ENCODE measurements around the gene RTN4RL2.

RTN4RL2 gene

DNA sequence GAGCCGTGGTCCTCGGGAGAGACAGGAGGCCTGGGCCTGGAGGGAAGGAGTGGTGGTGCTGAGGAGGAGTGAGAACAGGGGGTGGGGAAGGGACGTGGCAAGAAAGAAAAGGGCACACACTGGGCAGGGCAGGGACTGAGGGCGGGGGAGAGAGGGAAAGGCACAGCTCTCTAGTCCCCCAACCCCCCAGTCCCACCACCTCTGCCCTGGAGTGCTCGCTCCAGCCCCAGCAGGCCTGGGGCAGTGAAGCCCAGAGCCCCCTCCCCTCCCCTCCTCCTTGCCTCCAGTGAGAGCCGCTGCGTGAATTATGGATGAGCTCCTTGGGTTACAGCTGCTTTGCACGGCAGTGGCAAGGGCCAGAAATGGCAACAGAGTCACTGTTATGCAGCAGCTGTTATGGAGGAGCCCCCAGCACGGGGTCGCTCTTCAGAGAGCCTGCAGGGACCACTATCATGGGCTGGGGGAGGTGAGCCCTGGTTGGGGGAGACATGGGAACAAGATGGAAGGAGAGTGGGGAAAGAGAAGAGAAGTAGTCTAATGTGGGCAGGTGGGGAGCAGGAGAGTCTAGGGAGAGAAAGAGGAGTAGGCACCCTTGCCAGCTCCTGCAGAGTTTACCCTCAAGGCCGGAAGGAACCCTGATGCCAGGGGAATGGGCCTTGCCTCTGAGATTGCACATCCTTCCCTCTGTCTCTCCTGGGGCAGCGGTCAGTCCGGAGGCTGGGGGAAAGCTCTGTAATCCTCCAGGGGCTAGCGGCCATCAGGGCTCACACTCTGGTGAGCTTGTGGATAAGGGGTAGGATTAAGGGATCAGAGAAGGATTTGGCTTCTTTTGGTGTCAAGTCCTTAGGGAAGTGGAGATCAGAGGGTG is 3.6 kb downstream of the RTN4RL2 start:
- no peak for DNase-seq

DNA sequence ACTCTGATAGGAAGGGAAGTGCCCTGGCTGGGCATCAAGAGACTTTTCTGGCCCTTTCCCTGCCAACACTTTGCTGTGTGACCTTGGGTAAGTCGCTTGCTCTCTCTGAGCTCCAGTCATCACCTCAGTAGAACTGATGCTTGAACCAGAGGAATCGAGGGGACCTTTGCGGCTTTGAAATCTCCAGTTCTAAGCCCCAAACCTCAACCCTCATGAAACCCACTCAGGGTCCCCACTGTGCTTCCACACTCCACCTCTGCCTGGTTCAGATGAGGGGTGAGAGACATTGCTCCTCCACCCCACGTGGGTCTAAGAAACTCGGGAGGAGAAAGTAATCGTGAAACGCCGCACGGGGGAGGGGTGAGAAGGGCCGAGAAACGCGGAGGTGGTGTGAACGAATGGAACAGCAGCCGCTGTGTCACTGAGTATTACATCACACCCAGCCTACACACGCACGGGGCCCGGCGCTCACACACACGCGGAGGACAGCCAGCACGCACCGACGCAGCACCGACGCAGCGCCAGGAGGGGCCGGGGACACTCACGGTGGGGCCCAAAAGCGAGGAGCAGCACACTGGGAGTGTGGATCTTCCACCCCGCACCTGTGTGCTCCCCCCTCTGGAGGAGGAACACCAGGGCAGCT is 4.3 kb downstream of the RTN4RL2 start:
- no peak for DNase-seq

DNA sequence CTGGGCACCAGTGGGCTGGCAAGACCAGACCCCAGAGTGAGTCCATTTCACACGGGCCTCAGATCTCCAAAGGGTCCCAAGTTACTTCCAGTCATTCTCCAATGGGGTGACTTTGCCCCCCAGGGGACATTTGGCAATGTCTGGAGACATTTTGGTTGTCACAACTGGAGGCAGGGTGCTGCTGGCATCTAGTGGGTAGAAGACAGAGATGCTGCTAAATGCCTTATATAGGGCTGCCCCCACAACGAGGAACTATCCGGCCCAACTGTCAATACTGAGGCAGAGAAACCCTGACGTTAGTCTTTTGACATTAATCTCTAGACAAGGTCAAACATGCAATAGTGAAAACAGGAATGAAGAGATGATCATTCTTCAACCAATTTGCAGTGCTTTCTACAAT is 6.4 kb downstream of the RTN4RL2 start:
- no peak for DNase-seq

DNA sequence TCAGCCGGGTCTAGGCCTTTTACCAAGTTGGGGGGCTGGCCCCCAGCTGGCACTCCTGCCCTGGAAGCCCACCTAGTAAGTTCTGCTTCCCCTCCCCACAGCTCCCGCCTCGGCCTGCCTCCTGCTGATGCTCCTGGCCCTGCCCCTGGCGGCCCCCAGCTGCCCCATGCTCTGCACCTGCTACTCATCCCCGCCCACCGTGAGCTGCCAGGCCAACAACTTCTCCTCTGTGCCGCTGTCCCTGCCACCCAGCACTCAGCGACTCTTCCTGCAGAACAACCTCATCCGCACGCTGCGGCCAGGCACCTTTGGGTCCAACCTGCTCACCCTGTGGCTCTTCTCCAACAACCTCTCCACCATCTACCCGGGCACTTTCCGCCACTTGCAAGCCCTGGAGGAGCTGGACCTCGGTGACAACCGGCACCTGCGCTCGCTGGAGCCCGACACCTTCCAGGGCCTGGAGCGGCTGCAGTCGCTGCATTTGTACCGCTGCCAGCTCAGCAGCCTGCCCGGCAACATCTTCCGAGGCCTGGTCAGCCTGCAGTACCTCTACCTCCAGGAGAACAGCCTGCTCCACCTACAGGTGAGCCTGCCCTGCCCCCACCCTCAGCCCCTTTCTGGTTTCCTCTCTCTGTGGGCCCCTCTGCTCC is 7.3 kb downstream of the RTN4RL2 start:
- no peak for DNase-seq

DNA sequence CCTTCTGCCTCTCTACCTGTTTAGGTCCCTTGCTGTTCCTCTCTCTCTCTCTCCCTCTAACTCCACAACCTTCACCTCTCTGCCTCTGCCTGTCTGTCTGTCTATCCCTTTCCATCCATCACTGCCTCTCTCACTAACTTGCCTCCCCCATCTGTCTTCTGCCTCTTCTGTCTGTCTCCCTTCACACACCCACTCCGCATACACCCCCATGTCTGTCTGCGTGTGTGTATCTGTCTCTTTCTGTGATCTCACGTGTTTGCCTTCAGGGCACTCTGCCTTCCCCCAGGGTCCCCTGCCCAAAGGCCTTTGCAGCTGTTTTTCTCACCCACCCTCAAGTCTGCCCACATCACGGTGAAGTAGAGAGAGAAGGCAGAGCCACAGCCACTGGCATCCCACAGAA is 7.9 kb downstream of the RTN4RL2 start:
- DNase-seq: no peak

DNA sequence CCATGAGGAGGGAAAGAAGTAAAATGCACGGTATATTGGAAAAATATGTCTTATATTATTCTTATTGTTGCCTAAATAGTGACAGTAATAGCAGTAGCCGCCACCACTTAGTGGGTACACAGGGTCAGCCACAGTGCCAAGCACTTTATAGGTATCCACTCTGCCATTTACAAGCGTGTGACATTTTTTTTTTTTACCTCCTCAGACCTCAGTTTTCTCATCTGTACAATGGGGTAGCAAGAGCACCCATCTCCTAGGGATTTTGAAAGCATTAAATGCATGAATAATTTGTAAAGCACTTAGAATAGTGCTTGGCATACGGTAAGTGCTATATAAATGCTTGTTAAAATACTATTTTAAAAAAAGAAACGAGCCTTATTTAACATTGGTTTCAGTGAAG is 8.9 kb downstream of the RTN4RL2 start:
- no peak for DNase-seq

DNA sequence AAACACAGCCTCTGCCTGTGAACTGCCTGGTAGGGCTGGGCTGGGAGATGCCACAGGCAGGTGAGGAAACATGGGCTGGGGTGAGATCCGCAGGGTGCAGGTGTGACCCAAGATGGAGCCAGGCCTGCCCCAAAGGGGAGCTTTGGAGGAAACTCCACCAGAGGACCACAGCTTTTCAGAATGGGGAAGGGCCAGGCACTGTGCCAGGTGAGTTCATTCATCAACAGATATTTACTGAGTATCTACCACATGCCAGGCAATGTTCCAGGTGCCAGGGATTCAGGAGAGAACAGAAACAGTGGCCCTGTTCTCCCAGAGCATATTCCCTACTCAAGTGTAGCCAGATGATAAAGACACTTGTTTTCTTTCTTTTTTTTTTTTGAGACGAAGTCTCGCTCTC is 11.2 kb downstream of the RTN4RL2 start:
- no peak for DNase-seq

DNA sequence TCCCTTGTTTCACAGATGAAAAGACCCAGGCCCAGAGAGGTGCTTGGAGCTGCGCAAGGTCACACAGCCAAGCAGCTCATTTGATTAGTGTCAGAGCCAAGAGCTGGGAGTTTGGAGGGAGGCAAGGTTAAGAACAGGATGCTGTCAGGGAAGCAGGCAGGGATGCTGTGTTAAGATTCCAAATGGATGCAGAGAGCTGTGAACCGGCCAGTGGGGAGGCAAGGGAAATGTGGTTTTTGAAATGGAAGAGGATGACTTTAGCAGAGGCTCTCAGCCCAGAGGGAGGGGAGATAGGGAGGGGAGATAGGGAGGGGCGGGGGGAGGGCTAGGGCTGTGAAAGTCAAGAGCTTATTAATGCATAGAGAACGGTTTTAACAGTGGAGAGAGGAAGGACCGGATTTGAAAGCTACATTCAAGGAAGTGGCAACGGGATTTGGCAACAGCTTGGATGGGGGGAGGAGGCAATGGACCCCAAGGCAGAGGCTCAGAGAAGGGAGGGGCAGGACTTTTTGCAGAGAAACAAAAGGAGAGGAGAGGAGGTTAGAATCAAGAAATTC is 13.0 kb downstream of the RTN4RL2 start:
- no peak for DNase-seq

DNA sequence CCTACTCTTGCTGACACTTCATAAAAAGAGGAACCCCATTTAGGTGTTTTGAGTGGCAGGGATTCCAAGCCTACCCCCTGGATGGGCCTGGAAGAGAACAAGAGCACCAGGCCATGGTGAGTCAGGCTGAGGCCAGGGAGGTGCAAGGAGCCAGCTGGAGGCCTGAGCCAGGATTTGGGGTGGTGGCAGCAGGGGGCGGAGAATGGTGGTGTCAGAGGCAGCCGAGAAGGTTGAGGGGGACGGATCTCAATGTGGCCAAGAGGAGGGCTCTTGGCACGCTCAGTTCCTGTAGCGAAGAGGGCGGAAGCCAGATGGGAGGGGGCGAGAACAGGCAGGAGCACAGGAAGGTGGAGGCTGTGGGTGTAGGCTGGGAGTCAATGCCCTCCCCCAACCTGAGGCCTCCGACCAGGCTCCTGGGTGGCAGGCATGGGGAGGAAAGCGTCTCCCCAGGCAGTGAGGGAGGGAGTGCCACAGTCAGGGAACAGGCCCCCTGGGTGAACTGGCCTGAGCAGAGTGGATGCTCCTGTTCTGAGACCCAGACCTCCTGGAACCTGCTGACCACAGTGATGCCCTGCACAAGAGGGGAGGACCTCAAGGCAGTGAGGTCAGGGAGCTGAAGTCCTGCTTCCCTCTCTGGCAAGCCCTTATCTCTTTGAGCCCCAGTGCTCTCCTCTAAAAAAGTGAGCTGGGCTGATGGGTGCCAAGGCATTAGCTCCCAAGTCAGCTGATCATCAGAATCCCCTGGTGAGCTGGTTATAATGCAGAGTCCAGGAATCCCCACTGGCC is 13.9 kb downstream of the RTN4RL2 start:
- no peak for DNase-seq

DNA sequence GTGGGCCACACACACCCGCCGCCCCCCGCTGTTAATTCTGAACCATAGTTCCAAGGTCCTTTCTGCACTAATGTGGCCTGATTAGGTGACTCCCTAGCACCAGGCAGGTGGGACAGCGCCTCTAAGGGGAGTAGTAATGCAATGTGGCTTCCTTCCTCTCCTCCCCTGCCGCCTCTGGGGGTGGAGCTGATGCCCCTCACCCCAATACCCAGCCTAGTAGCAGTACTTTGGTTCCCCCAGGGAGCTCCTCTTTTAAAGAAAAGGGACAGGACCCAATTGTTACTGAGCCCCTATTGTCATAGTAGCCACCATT is 14.4 kb downstream of the RTN4RL2 start:
- no peak for DNase-seq

DNA sequence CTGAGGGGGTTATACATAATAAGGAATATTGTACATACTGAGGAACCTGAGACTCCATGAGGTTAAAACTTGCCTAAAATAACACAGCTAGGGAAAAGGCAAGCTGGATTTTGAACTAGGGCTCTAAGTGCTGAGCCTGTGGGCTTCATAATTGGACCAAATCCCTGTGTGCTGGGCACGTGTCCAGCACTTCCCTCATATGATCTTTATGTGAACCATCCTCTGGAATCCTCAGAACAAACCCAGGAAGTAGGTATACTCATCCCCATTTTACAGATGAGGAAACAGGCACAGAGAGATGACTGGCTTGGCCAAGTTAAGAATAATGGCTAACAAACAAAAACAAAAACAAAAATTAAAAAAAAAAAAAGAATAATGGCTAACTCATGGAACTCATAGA is 14.9 kb downstream of the RTN4RL2 start:
- no peak for DNase-seq

DNA sequence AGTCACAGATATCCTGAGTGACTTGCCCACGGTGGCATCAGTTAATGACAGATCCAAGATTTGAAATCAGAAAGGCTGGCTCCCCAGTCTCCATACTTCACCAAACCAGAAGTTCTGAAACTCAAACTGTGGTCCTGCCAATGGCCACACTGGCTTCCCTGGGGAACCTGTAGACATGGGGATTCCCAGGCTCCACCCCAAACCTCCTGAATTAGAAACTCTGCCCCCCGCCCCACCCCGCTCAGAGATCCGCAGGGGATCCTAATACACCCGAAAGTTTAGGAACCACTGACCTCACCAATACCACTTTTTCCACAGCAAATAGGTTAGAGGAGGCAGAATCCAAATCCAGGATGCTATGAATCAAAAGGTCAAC is 15.3 kb downstream of the RTN4RL2 start:
- DNase-seq: no peak

DNA sequence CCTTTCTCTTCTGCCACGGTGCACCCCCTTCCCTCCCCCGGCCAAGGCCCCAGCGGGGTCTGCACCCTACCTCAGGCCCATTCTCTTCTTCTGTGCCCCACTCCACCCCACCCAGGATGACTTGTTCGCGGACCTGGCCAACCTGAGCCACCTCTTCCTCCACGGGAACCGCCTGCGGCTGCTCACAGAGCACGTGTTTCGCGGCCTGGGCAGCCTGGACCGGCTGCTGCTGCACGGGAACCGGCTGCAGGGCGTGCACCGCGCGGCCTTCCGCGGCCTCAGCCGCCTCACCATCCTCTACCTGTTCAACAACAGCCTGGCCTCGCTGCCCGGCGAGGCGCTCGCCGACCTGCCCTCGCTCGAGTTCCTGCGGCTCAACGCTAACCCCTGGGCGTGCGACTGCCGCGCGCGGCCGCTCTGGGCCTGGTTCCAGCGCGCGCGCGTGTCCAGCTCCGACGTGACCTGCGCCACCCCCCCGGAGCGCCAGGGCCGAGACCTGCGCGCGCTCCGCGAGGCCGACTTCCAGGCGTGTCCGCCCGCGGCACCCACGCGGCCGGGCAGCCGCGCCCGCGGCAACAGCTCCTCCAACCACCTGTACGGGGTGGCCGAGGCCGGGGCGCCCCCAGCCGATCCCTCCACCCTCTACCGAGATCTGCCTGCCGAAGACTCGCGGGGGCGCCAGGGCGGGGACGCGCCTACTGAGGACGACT is 15.9 kb downstream of the RTN4RL2 start:
- DNase-seq: no peak

DNA sequence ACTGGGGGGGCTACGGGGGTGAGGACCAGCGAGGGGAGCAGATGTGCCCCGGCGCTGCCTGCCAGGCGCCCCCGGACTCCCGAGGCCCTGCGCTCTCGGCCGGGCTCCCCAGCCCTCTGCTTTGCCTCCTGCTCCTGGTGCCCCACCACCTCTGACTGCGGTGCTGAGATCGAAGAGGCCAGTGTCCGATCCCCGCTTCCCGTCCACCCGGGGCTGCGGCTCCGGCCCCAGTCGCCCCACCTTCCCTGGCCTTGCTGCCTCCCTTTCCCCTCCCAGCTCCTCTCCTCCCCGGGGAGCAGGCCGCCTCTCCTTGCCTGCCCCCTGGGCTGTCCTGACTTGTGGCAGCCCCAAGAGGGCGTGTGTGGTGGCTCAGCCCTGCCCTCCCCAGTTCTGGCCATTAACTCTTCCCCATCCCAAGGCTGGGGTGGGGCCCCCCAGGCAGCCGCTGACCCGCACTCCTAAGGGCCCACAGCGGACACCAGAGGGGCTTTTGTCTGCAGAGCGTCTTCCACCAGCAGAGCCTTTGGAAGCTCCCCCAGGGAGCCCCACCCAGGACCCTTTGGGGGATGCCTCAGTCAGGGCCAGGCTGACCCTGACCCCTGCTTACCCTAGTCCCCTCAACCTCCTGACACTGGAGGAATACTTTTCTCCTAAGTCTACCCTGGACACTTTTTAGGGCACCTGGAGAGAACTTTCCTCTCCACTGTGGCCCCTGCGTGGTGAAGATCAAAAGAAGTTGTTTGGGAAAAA is 16.6 kb downstream of the RTN4RL2 start:
- DNase-seq: no peak

DNA sequence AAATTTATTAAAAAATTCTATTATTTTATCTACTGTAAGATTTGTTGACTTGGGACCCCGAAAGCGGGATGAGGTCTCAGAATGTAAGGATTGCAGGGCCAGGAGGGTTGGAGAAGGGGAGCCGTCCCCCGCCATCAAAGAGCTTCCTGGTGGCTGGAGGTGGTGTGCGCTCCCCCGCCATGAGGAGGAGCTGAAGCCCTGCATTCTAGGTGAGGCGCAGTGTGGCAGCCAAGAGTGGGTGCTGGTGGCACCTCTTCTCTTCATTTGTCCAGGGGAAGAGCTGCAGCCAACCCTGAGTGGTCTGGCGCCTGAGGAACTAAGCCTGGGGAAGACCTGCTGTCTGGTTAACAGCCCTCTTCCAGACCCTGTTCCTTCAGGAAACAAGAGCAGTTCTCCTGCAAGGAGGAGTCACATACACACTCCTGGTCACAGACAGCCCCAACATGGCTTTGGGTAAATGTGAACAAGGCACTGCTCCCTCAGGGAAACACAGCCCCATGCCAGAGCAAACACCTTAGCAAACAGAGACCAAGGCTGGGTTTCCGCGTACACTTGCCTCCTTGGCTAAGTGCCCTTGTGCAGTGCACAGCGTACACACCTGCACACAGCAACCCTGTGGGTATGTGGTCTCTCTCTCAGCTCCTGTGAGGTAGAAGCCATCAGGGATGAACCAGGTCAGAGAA is 17.3 kb downstream of the RTN4RL2 start:
- no peak for DNase-seq

DNA sequence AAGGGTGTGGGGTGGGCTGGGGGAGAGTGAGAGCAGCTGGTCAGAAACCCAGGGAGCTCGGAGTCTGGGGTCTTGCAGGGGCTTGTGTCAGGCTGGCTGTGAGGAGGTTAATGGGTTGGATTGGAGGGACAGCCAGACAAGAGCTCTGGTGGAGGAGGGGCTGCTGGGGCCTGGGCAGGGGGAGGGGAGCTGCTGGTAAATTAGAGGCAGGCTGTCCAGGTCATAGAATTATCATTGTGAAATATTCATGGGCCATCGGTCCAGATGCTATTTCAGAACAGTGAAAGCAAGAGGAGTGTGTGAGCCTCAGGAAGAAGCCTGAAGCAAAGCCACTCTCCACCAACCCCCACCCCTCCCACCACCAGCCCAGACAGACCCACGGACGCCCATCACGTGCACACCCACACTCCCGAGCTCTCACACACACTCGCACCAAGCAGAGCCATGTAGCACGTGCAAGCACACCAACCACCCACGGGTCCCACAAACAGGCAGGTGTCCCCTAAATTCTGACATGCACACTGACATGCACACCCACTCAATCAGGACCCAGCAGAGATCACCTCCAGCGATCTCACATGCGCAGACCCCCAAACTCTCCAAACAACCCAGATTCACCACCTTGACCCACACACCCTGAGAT is 18.8 kb downstream of the RTN4RL2 start:
- no peak for DNase-seq

DNA sequence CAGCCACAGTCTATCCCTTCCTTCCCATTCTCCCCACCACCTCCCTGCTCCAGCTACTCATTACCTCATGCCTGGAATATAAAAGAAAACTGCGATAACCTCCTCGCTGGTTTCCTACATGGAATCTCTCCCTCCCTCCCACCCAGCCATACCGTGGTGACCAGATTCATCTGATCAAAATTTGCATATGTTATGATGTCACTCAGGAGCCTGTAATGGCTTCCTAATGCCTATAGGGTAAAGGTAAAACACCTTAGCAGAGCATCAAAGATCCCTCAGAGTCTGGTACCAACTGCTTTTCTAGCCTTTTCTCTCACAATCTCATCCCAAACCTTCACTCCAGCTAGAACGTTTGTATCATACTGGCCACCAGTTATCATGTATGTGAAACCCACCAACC is 19.6 kb downstream of the RTN4RL2 start:
- DNase-seq: no peak

DNA sequence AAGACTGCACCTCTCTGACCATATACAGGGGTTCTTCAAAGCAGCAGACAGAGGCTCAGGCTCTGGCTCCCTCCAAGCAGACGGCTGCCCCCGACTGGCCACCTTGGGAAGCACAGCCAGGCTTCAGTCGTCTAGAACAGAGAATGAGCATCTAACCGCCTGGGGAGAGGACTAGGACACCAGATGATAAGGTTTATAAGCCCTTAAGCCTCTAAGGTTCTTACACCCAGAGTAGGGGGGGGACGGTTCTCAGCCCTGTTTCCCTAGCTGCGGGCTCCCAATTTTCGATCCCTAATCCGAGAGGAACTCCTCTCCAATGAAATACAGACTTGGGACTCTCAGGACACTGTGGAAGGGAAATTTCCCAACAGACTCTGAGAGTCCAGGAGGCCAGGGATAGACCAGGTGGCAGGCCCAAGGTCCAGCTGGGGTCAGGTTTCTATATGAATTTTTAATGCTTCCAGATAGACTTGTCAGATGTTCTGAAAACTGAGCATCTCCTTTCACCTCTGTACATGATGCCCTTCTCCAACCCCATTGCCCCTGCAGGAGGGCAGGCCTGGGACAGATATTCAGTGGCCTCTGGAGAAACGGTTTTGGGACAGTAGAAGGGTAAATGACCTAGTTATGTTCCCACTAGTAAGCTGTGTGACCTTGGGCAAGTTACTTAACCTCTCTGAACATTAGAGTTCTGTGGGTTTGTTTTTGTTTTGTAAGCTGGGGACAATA is 20.2 kb downstream of the RTN4RL2 start:
- DNase-seq: no peak

DNA sequence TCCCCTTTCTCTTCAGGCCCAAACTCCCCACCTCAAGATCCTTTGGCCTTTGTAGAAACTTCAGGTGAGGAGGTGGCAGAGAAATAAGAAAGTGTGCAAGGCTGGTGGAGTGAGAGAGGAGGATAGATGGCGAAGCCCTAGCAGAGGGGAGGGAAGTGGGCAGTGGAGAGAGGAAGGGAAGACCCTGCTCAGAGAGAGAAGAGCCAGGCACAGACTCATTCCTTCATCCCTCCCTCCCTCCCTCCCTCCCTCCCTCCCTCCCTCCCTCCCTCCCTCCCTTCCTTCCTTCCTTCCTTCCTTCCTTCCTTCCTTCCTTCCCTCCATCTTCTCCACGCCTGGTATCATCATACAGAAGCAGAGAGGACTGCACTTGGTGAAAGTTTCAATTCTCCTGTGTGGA is 21.0 kb downstream of the RTN4RL2 start:
- DNase-seq: no peak

Measured in NCI-H187 (cell line).